RWPE2 (cell line): ENCODE results near the gene CRISPLD2.

Source experiments
- ATAC-seq: fragments of 200-7000 bp; cut with Tn5 transposase; 3 replicates; pipeline ENCODE4 v1.9.1; 2021; ENCODE audit warnings: low read depth
- DNase-seq: peaks from one replicate; pipeline ENCODE4 v3.0.0-alpha.2; 2020; ENCODE audit warnings: low spot score
- H3K27ac ChIP-seq: fragments of 450-650 bp; 2 replicates; pipeline ENCODE4 v1.5.1; 2017; ENCODE audit warnings: mild to moderate bottlenecking; ENCODE audit not compliant: poor library complexity, severe bottlenecking
- H3K27me3 ChIP-seq: fragments of 250-450 bp; sonication (Bioruptor Pico); 2 replicates; pipeline ENCODE4 v1.5.1; 2021; ENCODE audit warnings: mild to moderate bottlenecking, moderate library complexity; ENCODE audit not compliant: insufficient read depth, poor library complexity, severe bottlenecking
- H3K36me3 ChIP-seq: fragments of 250-450 bp; sonication (Bioruptor Pico); 2 replicates; pipeline ENCODE4 v1.5.1; 2020; ENCODE audit warnings: low read depth, mild to moderate bottlenecking, moderate library complexity
- H3K4me1 ChIP-seq: fragments of 250-450 bp; sonication (Bioruptor Pico); 2 replicates; pipeline ENCODE4 v1.5.1; 2021; ENCODE audit warnings: mild to moderate bottlenecking, moderate library complexity; ENCODE audit not compliant: insufficient read depth, poor library complexity, severe bottlenecking
- H3K4me3 ChIP-seq: fragments of 250-450 bp; sonication (Bioruptor Pico); 2 replicates; pipeline ENCODE4 v1.5.1; 2021; ENCODE audit warnings: mild to moderate bottlenecking, moderate library complexity; ENCODE audit not compliant: severe bottlenecking
- H3K9me3 ChIP-seq: fragments of 250-450 bp; sonication (Bioruptor Pico); 2 replicates; pipeline ENCODE4 v1.5.1; 2021; ENCODE audit warnings: mild to moderate bottlenecking, moderate library complexity; ENCODE audit not compliant: severe bottlenecking
- CTCF ChIP-seq: fragments of 450-650 bp; IDR thresholded peaks from one replicate; pipeline ENCODE4 v1.5.1; 2017; ENCODE audit warnings: mild to moderate bottlenecking, moderate library complexity; ENCODE audit not compliant: poor library complexity, severe bottlenecking

CRISPLD2 gene

GRCh38 chr16:84874004-84874435, 54.2 kb downstream of the CRISPLD2 start:
- Histone ChIP-seq H3K27ac (no peak overlapping the region), H3K27me3 (no peaks in the 10 kb centered on the region), H3K4me3 (no peak overlapping the region), H3K36me3 (no peaks in the 10 kb centered on the region), H3K9me3 (no peaks in the 10 kb centered on the region), H3K4me1 (no peaks in the 10 kb centered on the region)
- ATAC-seq (no peak), DNase-seq (no peak)
- TF ChIP-seq CTCF = no peak

- DNase-seq (no peak), ATAC-seq (no peak)
- Histone ChIP-seq H3K4me1 (peaks cover under 1% of the 10 kb centered on the region), H3K36me3 (no peaks in the 10 kb centered on the region), H3K4me3 (no peak overlapping the region), H3K9me3 (no peaks in the 10 kb centered on the region), H3K27ac (no peak overlapping the region), H3K27me3 (no peaks in the 10 kb centered on the region)
- TF ChIP-seq CTCF = no peak
These were observed 54.8 kb downstream of the CRISPLD2 start for GRCh38 chr16:84874553-84874952.

GRCh38 chr16:84874983-84875382, 55.2 kb downstream of the CRISPLD2 start:
- ATAC-seq = no peak

GRCh38 chr16:84875846-84876245, 56.1 kb downstream of the CRISPLD2 start:
- no peak overlapping the region for H3K27ac ChIP-seq
- ATAC-seq (no peak), DNase-seq (no peak)

More at GRCh38 chr16:84874983-84875382, 55.2 kb downstream of the CRISPLD2 start:
- Histone ChIP-seq H3K9me3 (no peaks in the 10 kb centered on the region), H3K4me3 (no peak overlapping the region), H3K27me3 (no peaks in the 10 kb centered on the region), H3K36me3 (no peaks in the 10 kb centered on the region), H3K4me1 (peaks cover 5% of the 10 kb centered on the region), H3K27ac (no peak overlapping the region)
- TF ChIP-seq CTCF = no peak
- DNase-seq = no peak

More at GRCh38 chr16:84875846-84876245, 56.1 kb downstream of the CRISPLD2 start:
- TF ChIP-seq CTCF = no peak
- H3K4me1 ChIP-seq = peaks cover 7% of the 10 kb centered on the region
- no peaks in the 10 kb centered on the region for H3K27me3 ChIP-seq
- H3K9me3 ChIP-seq = no peaks in the 10 kb centered on the region
- H3K36me3 ChIP-seq = no peaks in the 10 kb centered on the region
- no peak overlapping the region for H3K4me3 ChIP-seq
